Measurements from ENCODE around the gene BCDIN3D. TPM values are rescaled to one million over a fixed set of nuclear protein-coding genes. Genes with fewer than 3 reads are reported as not detected.
"Not testable (repeated sequence)": the region's sequence is repeated elsewhere in the genome, so short reads cannot be mapped to it uniquely, and the experiment has no call there.

BCDIN3D gene
- total and polyA plus RNA-seq, 4 donors = 1.7 to 4.4 (median 2.1) TPM

GRCh38 chr12:49863946-49864797, 21.3 kb upstream of the BCDIN3D start:
- Histone ChIP-seq H3K4me1 (ENCODE audit: control insufficient read depth in 4 of 4, insufficient read depth in 4 of 4, low read length in 3 of 4) (peaks cover 0 to 2% (median 0%) of the 10 kb centered on the region in 4 donors), H3K36me3 (ENCODE audit: control insufficient read depth in 4 of 4, insufficient read depth in 3 of 4, low read depth in 1 of 4, low read length in 3 of 4) (no peaks in the 10 kb centered on the region), H3K9ac (ENCODE audit: low read depth in 1 of 2, low read length in 2 of 2) (no peak overlapping the region), H3K27me3 (ENCODE audit: control insufficient read depth in 4 of 4, insufficient read depth in 4 of 4, low read length in 3 of 4) (peaks cover 0 to 4% (median 0%) of the 10 kb centered on the region in 4 donors), H3K27ac (ENCODE audit: low read depth in 1 of 2, low read length in 2 of 2) (no peak overlapping the region), H3K4me3 (ENCODE audit: low read depth in 1 of 3, low read length in 3 of 3) (no peak overlapping the region), H3K9me3 (ENCODE audit: control insufficient read depth in 4 of 4, low read length in 3 of 4) (no peaks in the 10 kb centered on the region)
- TF ChIP-seq YY1 (IDR thresholded peaks at IDR 0.05) = no peak
- no peak for TF ChIP-seq FOXA2 (IDR thresholded peaks at IDR 0.05)
- no peak for TF ChIP-seq SP1 (IDR thresholded peaks at IDR 0.05)
- no peak for TF ChIP-seq TAF1 (conservative IDR thresholded peaks at IDR 0.05)
- TF ChIP-seq GABPA (IDR thresholded peaks at IDR 0.05 in 1 of 2, conservative IDR thresholded peaks at IDR 0.05 in 1 of 2) = no peak
- TF ChIP-seq ATF3 (IDR thresholded peaks at IDR 0.05) = no peak
- no peak for TF ChIP-seq JUND (IDR thresholded peaks at IDR 0.05)
- no peak for TF ChIP-seq CTCF (IDR thresholded peaks at IDR 0.05; ENCODE audit: low read depth, low read length, missing input control)
- 84% methylated on average over 17 of the region's 17 CpGs for WGBS
- no peak for DNase-seq (ENCODE audit: low spot score)

- not testable (repeated sequence) for H3K4me3 ChIP-seq (ENCODE audit: low read depth in 1 of 3, low read length in 3 of 3); H3K9me3 ChIP-seq (ENCODE audit: control insufficient read depth in 4 of 4, low read length in 3 of 4); H3K27ac ChIP-seq (ENCODE audit: low read depth in 1 of 2, low read length in 2 of 2); H3K36me3 ChIP-seq (ENCODE audit: control insufficient read depth in 4 of 4, insufficient read depth in 3 of 4, low read depth in 1 of 4, low read length in 3 of 4); H3K9ac ChIP-seq (ENCODE audit: low read depth in 1 of 2, low read length in 2 of 2); DNase-seq (ENCODE audit: low spot score); H3K4me1 ChIP-seq (ENCODE audit: control insufficient read depth in 4 of 4, insufficient read depth in 4 of 4, low read length in 3 of 4); H3K27me3 ChIP-seq (ENCODE audit: control insufficient read depth in 4 of 4, insufficient read depth in 4 of 4, low read length in 3 of 4)
- 91% methylated on average over 31 of the region's 31 CpGs for WGBS
Observed at GRCh38 chr12:49860921-49861320, 18.0 kb upstream of the BCDIN3D start.

- not testable (repeated sequence) for H3K9me3 ChIP-seq (ENCODE audit: control insufficient read depth in 4 of 4, low read length in 3 of 4); DNase-seq (ENCODE audit: low spot score); H3K27ac ChIP-seq (ENCODE audit: low read depth in 1 of 2, low read length in 2 of 2); H3K4me1 ChIP-seq (ENCODE audit: control insufficient read depth in 4 of 4, insufficient read depth in 4 of 4, low read length in 3 of 4); H3K36me3 ChIP-seq (ENCODE audit: control insufficient read depth in 4 of 4, insufficient read depth in 3 of 4, low read depth in 1 of 4, low read length in 3 of 4); H3K9ac ChIP-seq (ENCODE audit: low read depth in 1 of 2, low read length in 2 of 2); H3K4me3 ChIP-seq (ENCODE audit: low read depth in 1 of 3, low read length in 3 of 3); H3K27me3 ChIP-seq (ENCODE audit: control insufficient read depth in 4 of 4, insufficient read depth in 4 of 4, low read length in 3 of 4)
- 84% methylated on average over 4 of the region's 4 CpGs for WGBS
Observed at GRCh38 chr12:49855890-49856289, 13.0 kb upstream of the BCDIN3D start.

GRCh38 chr12:49854976-49855375, 12.1 kb upstream of the BCDIN3D start:
- 88% methylated on average over 4 of the region's 4 CpGs for WGBS
- H3K4me3 ChIP-seq (ENCODE audit: low read depth in 1 of 3, low read length in 3 of 3) = no peak overlapping the region
- no peak overlapping the region for H3K27ac ChIP-seq (ENCODE audit: low read depth in 1 of 2, low read length in 2 of 2)
- no peak overlapping the region for H3K9ac ChIP-seq (ENCODE audit: low read depth in 1 of 2, low read length in 2 of 2)
- H3K36me3 ChIP-seq (ENCODE audit: control insufficient read depth in 4 of 4, insufficient read depth in 3 of 4, low read depth in 1 of 4, low read length in 3 of 4) = no peaks in the 10 kb centered on the region
- H3K9me3 ChIP-seq (ENCODE audit: control insufficient read depth in 4 of 4, low read length in 3 of 4) = no peaks in the 10 kb centered on the region
- peaks cover 0 to 4% (median 0%) of the 10 kb centered on the region in 4 donors for H3K27me3 ChIP-seq (ENCODE audit: control insufficient read depth in 4 of 4, insufficient read depth in 4 of 4, low read length in 3 of 4)
- DNase-seq (ENCODE audit: low spot score) = no peak
- no peaks in the 10 kb centered on the region for H3K4me1 ChIP-seq (ENCODE audit: control insufficient read depth in 4 of 4, insufficient read depth in 4 of 4, low read length in 3 of 4)
- no peak for TF ChIP-seq FOXA1 (IDR thresholded peaks at IDR 0.05)
- TF ChIP-seq CTCF (IDR thresholded peaks at IDR 0.05; ENCODE audit: low read depth, low read length, missing input control) = no peak
- no peak for TF ChIP-seq YY1 (IDR thresholded peaks at IDR 0.05)
- no peak for TF ChIP-seq HNF4A (conservative IDR thresholded peaks at IDR 0.05)
- no peak for TF ChIP-seq ATF3 (IDR thresholded peaks at IDR 0.05)
- no peak for TF ChIP-seq JUND (IDR thresholded peaks at IDR 0.05)
- TF ChIP-seq MAX (IDR thresholded peaks at IDR 0.05) = no peak
- TF ChIP-seq NR2F2 (IDR thresholded peaks at IDR 0.05) = no peak
- no peak for TF ChIP-seq EGR1 (IDR thresholded peaks at IDR 0.05; ENCODE audit: low read depth in 2 of 2)
- TF ChIP-seq TAF1 (conservative IDR thresholded peaks at IDR 0.05) = no peak
- no peak for TF ChIP-seq GABPA (IDR thresholded peaks at IDR 0.05 in 1 of 2, conservative IDR thresholded peaks at IDR 0.05 in 1 of 2)
- TF ChIP-seq RXRA (IDR thresholded peaks at IDR 0.05) = no peak
- TF ChIP-seq FOXA2 (IDR thresholded peaks at IDR 0.05) = no peak
